ENCODE results near the gene PPM1K.

The PPM1K gene

GRCh38 chr4:88215351-88215750 lies 69.0 kb downstream of the PPM1K start:
- Histone ChIP-seq H4K20me1 (ENCODE audit: insufficient read depth, low read length, poor library complexity, severe bottlenecking) (no peaks in the 10 kb centered on the region), H3K9me3 (ENCODE audit: insufficient read depth, low read depth, low read length) (no peaks in the 10 kb centered on the region), H2AFZ (ENCODE audit: low read length) (no peak overlapping the region), H3K4me2 (ENCODE audit: low read depth, low read length, poor library complexity, severe bottlenecking) (no peak overlapping the region), H3K36me3 (ENCODE audit: insufficient read depth, low read length) (no peaks in the 10 kb centered on the region), H3K79me2 (ENCODE audit: insufficient read depth, low read length) (no peaks in the 10 kb centered on the region), H3K9ac (ENCODE audit: low read depth, low read length, poor library complexity, severe bottlenecking) (no peak overlapping the region), H3K4me1 (ENCODE audit: insufficient read depth, low read length, poor library complexity, severe bottlenecking) (no peaks in the 10 kb centered on the region), H3K4me3 (ENCODE audit: low read length, poor library complexity, severe bottlenecking) (no peak overlapping the region), H3K9me2 (replicated peaks; ENCODE audit: low read depth, low read length) (no peaks in the 10 kb centered on the region), H3F3A (ENCODE audit: low read depth) (no peaks in the 10 kb centered on the region), H3K27me3 (ENCODE audit: insufficient read depth, low read length, poor library complexity, severe bottlenecking) (no peaks in the 10 kb centered on the region)
- TF ChIP-seq EZH2phosphoT487 (IDR thresholded peaks at IDR 0.05; ENCODE audit: borderline replicate concordance), result no peak

- peak overlapping the region; percentile 4; the same call in 1 of the 2 replicates for H2AFZ ChIP-seq (ENCODE audit: low read length)
- H3K79me2 ChIP-seq (ENCODE audit: insufficient read depth, low read length), result no peaks in the 10 kb centered on the region
- TF ChIP-seq EZH2phosphoT487 (IDR thresholded peaks at IDR 0.05; ENCODE audit: borderline replicate concordance) (no peak), CTCF (conservative IDR thresholded peaks at IDR 0.05; ENCODE audit: low read length) (no peak)
- H3K9me2 ChIP-seq (replicated peaks; ENCODE audit: low read depth, low read length), result no peaks in the 10 kb centered on the region
- no peaks in the 10 kb centered on the region for H3F3A ChIP-seq (ENCODE audit: low read depth)
- no peaks in the 10 kb centered on the region for H4K20me1 ChIP-seq (ENCODE audit: insufficient read depth, low read length, poor library complexity, severe bottlenecking)
- peaks cover 9% of the 10 kb centered on the region for H3K4me1 ChIP-seq (ENCODE audit: insufficient read depth, low read length, poor library complexity, severe bottlenecking)
- no peaks in the 10 kb centered on the region for H3K27me3 ChIP-seq (ENCODE audit: insufficient read depth, low read length, poor library complexity, severe bottlenecking)
- no peaks in the 10 kb centered on the region for H3K36me3 ChIP-seq (ENCODE audit: insufficient read depth, low read length)
- no peak overlapping the region for H3K4me2 ChIP-seq (ENCODE audit: low read depth, low read length, poor library complexity, severe bottlenecking)
- H3K9ac ChIP-seq (ENCODE audit: low read depth, low read length, poor library complexity, severe bottlenecking), result no peak overlapping the region
- no peak overlapping the region for H3K4me3 ChIP-seq (ENCODE audit: low read length, poor library complexity, severe bottlenecking)
- no peaks in the 10 kb centered on the region for H3K9me3 ChIP-seq (ENCODE audit: insufficient read depth, low read depth, low read length)
These were observed 72.2 kb downstream of the PPM1K start for GRCh38 chr4:88212253-88212561.

- H3K36me3 ChIP-seq (ENCODE audit: insufficient read depth, low read length), result no peaks in the 10 kb centered on the region
- H3K9me2 ChIP-seq (replicated peaks; ENCODE audit: low read depth, low read length), result no peaks in the 10 kb centered on the region
- no peaks in the 10 kb centered on the region for H3K27me3 ChIP-seq (ENCODE audit: insufficient read depth, low read length, poor library complexity, severe bottlenecking)
- TF ChIP-seq EZH2phosphoT487 (IDR thresholded peaks at IDR 0.05; ENCODE audit: borderline replicate concordance), result no peak
- peak; percentile 88 for TF ChIP-seq CTCF (conservative IDR thresholded peaks at IDR 0.05; ENCODE audit: low read length)
- 0 out of 2 replicates have a peak overlapping the region, but pooled peaks have one; percentile 5 for H2AFZ ChIP-seq (ENCODE audit: low read length)
- H3K9me3 ChIP-seq (ENCODE audit: insufficient read depth, low read depth, low read length), result no peaks in the 10 kb centered on the region
- H3K4me1 ChIP-seq (ENCODE audit: insufficient read depth, low read length, poor library complexity, severe bottlenecking), result peaks cover 14% of the 10 kb centered on the region
- no peak overlapping the region for H3K4me3 ChIP-seq (ENCODE audit: low read length, poor library complexity, severe bottlenecking)
- H3K79me2 ChIP-seq (ENCODE audit: insufficient read depth, low read length), result no peaks in the 10 kb centered on the region
- H3K4me2 ChIP-seq (ENCODE audit: low read depth, low read length, poor library complexity, severe bottlenecking), result no peak overlapping the region
- H4K20me1 ChIP-seq (ENCODE audit: insufficient read depth, low read length, poor library complexity, severe bottlenecking), result no peaks in the 10 kb centered on the region
- H3F3A ChIP-seq (ENCODE audit: low read depth), result no peaks in the 10 kb centered on the region
- no peak overlapping the region for H3K9ac ChIP-seq (ENCODE audit: low read depth, low read length, poor library complexity, severe bottlenecking)
These were observed 72.7 kb downstream of the PPM1K start for GRCh38 chr4:88211473-88212252.

- H3K27me3 ChIP-seq (ENCODE audit: insufficient read depth, low read length, poor library complexity, severe bottlenecking), result no peaks in the 10 kb centered on the region
- no peaks in the 10 kb centered on the region for H3F3A ChIP-seq (ENCODE audit: low read depth)
- H3K79me2 ChIP-seq (ENCODE audit: insufficient read depth, low read length), result no peaks in the 10 kb centered on the region
- no peak overlapping the region for H3K9ac ChIP-seq (ENCODE audit: low read depth, low read length, poor library complexity, severe bottlenecking)
- no peak overlapping the region for H3K4me2 ChIP-seq (ENCODE audit: low read depth, low read length, poor library complexity, severe bottlenecking)
- peak overlapping the region; percentile 55 for H2AFZ ChIP-seq (ENCODE audit: low read length)
- peaks cover 22% of the 10 kb centered on the region for H3K4me1 ChIP-seq (ENCODE audit: insufficient read depth, low read length, poor library complexity, severe bottlenecking)
- H3K9me2 ChIP-seq (replicated peaks; ENCODE audit: low read depth, low read length), result no peaks in the 10 kb centered on the region
- no peak overlapping the region for H3K4me3 ChIP-seq (ENCODE audit: low read length, poor library complexity, severe bottlenecking)
- no peaks in the 10 kb centered on the region for H4K20me1 ChIP-seq (ENCODE audit: insufficient read depth, low read length, poor library complexity, severe bottlenecking)
- H3K36me3 ChIP-seq (ENCODE audit: insufficient read depth, low read length), result no peaks in the 10 kb centered on the region
- TF ChIP-seq CTCF (conservative IDR thresholded peaks at IDR 0.05; ENCODE audit: low read length), result no peak
- TF ChIP-seq EZH2phosphoT487 (IDR thresholded peaks at IDR 0.05; ENCODE audit: borderline replicate concordance), result no peak
- no peaks in the 10 kb centered on the region for H3K9me3 ChIP-seq (ENCODE audit: insufficient read depth, low read depth, low read length)
These were observed 76.2 kb downstream of the PPM1K start for GRCh38 chr4:88208156-88208555.

All from Loucy (cell line).